Fibroblast of mammary gland (primary cell): ENCODE results near the gene MBD6.
"Not testable (repeated sequence)": the region's sequence is repeated elsewhere in the genome, so short reads cannot be mapped to it uniquely, and the experiment has no call there.

Experiments used
- DNase-seq: peaks from one replicate; pipeline ENCODE4 v3.0.0-alpha.2; 2010; ENCODE audit warnings: low read depth
- H3K4me3 ChIP-seq: 2 replicates; pipeline ENCODE4 v1.5.1; 2011; ENCODE audit warnings: low read depth, mild to moderate bottlenecking, low read length, moderate library complexity; ENCODE audit not compliant: control insufficient read depth
- CTCF ChIP-seq: conservative IDR thresholded peaks from 2 replicates; pipeline ENCODE4 v1.5.1; 2011; ENCODE audit warnings: low read depth, low read length, inconsistent platforms; ENCODE audit not compliant: control insufficient read depth, insufficient read depth

MBD6 gene

GRCh38 chr12:57553343-57554202 is 30.9 kb downstream of the MBD6 start:
- TF ChIP-seq CTCF, result no peak
- DNase-seq, result no peak
- H3K4me3 ChIP-seq, result no peak overlapping the region

GRCh38 chr12:57554453-57554852 is 31.8 kb downstream of the MBD6 start:
- TF ChIP-seq CTCF, result no peak

GRCh38 chr12:57554897-57555296 is 32.3 kb downstream of the MBD6 start:
- TF ChIP-seq CTCF, result no peak
- no peak for DNase-seq
- H3K4me3 ChIP-seq, result no peak overlapping the region

More at GRCh38 chr12:57554453-57554852, 31.8 kb downstream of the MBD6 start:
- no peak overlapping the region for H3K4me3 ChIP-seq
- no peak for DNase-seq

GRCh38 chr12:57558864-57559263 is 36.2 kb downstream of the MBD6 start:
- no peak for DNase-seq
- TF ChIP-seq CTCF, result no peak
- no peak overlapping the region for H3K4me3 ChIP-seq

GRCh38 chr12:57560516-57560915 is 37.9 kb downstream of the MBD6 start:
- no peak for DNase-seq
- no peak for TF ChIP-seq CTCF

GRCh38 chr12:57561117-57561516 is 38.5 kb downstream of the MBD6 start:
- DNase-seq, result peak; percentile 24
- not testable (repeated sequence) for H3K4me3 ChIP-seq

More at GRCh38 chr12:57560516-57560915, 37.9 kb downstream of the MBD6 start:
- no peak overlapping the region for H3K4me3 ChIP-seq

GRCh38 chr12:57563358-57563757 is 40.7 kb downstream of the MBD6 start:
- no peak for DNase-seq
- no peak overlapping the region for H3K4me3 ChIP-seq
- no peak for TF ChIP-seq CTCF
